Lung microvascular endothelial cell (primary cell): Measurements from ENCODE around the gene DENND11. TPM values are rescaled to one million over a fixed set of nuclear protein-coding genes. Genes with fewer than 3 reads are reported as not detected.

Source experiments
- DNase-seq, 2 donors: peaks; one replicate each; pipeline versions ENCODE4 v3.0.0 to v3.0.0-alpha.2; 2010; ENCODE audit warnings: low read depth in 2 of 2
- total RNA-seq: library from RNA; depleted of rRNA; stranded (reverse); fragments of >200 nt; gene quantifications from 2 replicates; pipeline ENCODE4 v1.2.1, GENCODE V29; 2014

Gene DENND11
- 59.1 and 69.2 TPM in 2 replicates for total RNA-seq

GRCh38 chr7:141702047-141702567, at the start of gene DENND11:
Gene DENND11, minus strand, starts transcription at chr7:141702166. Its CDS starts 13 bp downstream, at chr7:141702153.
- peak; percentile 56 to 69 for DNase-seq

- DNase-seq = no peak
Measured at GRCh38 chr7:141748396-141748795, 46.4 kb upstream of the DENND11 start.

GRCh38 chr7:141744131-141744530, 42.2 kb upstream of the DENND11 start:
- DNase-seq = no peak

GRCh38 chr7:141742229-141742628, 40.3 kb upstream of the DENND11 start:
- no peak for DNase-seq

- no peak for DNase-seq
Measured at GRCh38 chr7:141739250-141739649, 37.3 kb upstream of the DENND11 start.

- no peak for DNase-seq
Measured at GRCh38 chr7:141738592-141739013, 36.6 kb upstream of the DENND11 start.

- peak; percentile 99 for DNase-seq
Measured at GRCh38 chr7:141737836-141738591, 36.0 kb upstream of the DENND11 start, which contains the start of gene SSBP1. Gene SSBP1, plus strand, starts transcription at chr7:141738358. Its CDS starts 809 bp downstream, at chr7:141739167.

- peak; percentile 10 to 45 for DNase-seq
Measured at GRCh38 chr7:141737118-141737835, 35.3 kb upstream of the DENND11 start.

- DNase-seq = peak in 1 of 2 donors; percentile 35
Measured at GRCh38 chr7:141731476-141732149, 29.6 kb upstream of the DENND11 start.

GRCh38 chr7:141729020-141729419, 27.1 kb upstream of the DENND11 start:
- no peak for DNase-seq

GRCh38 chr7:141722529-141722928, 20.6 kb upstream of the DENND11 start:
- no peak for DNase-seq

GRCh38 chr7:141717450-141717849, 15.5 kb upstream of the DENND11 start:
- no peak for DNase-seq

GRCh38 chr7:141715794-141716689, 14.1 kb upstream of the DENND11 start:
- DNase-seq = no peak

- DNase-seq = no peak
Measured at GRCh38 chr7:141715018-141715417, 13.1 kb upstream of the DENND11 start.

- DNase-seq = no peak
Measured at GRCh38 chr7:141714571-141714970, 12.6 kb upstream of the DENND11 start.

GRCh38 chr7:141713890-141714289, 11.9 kb upstream of the DENND11 start:
- DNase-seq = no peak

- no peak for DNase-seq
Measured at GRCh38 chr7:141712603-141713255, 10.8 kb upstream of the DENND11 start.

GRCh38 chr7:141710301-141710700, 8.3 kb upstream of the DENND11 start:
- DNase-seq = no peak

- DNase-seq = no peak
Measured at GRCh38 chr7:141709749-141710148, 7.8 kb upstream of the DENND11 start.

- no peak for DNase-seq
Measured at GRCh38 chr7:141709318-141709717, 7.4 kb upstream of the DENND11 start.
